GM21390 (cell line): ENCODE data around the gene CEMIP.
"Not testable (repeated sequence)": the region's sequence is repeated elsewhere in the genome, so short reads cannot be mapped to it uniquely, and the experiment has no call there.

Experiments
- ATAC-seq: cut with Tn5 transposase; IDR thresholded peaks from one replicate; pipeline ENCODE4 v1.9.1; 2021; ENCODE audit not compliant: unreplicated experiment

CEMIP gene

DNA sequence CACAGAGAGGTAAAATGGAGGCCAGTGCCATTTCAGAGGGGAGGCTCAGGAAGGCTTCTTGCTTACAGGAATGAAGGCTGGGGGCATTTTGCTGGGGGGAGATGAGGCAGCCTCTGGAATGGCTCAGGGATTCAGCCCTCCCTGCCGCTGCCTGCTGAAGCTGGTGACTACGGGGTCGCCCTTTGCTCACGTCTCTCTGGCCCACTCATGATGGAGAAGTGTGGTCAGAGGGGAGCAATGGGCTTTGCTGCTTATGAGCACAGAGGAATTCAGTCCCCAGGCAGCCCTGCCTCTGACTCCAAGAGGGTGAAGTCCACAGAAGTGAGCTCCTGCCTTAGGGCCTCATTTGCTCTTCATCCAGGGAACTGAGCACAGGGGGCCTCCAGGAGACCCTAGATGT, 170.6 kb downstream of the CEMIP start:
- ATAC-seq = no peak

GRCh38 chr15:80950291-80951078, 171.3 kb downstream of the CEMIP start:
- no peak for ATAC-seq

DNA sequence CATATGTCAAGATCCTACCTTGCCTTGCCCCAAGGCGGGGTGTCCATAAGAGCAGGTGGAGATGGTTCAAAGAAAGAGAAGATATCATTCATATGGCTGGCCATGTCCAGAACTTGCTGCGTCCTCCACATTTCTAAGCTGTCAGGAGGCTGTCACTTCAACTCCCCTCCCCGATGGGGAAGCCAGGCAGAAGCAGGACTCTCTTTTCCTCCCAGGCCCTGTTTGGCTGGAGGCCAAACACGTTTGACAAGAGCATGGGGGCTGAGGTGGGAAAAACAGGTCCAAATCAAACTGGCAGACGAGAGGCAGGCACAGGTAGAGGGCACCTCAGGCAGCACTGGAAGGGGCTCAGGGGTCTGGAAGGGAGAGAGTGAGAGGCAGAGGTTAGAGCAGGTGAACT, 172.8 kb downstream of the CEMIP start:
- no peak for ATAC-seq

DNA sequence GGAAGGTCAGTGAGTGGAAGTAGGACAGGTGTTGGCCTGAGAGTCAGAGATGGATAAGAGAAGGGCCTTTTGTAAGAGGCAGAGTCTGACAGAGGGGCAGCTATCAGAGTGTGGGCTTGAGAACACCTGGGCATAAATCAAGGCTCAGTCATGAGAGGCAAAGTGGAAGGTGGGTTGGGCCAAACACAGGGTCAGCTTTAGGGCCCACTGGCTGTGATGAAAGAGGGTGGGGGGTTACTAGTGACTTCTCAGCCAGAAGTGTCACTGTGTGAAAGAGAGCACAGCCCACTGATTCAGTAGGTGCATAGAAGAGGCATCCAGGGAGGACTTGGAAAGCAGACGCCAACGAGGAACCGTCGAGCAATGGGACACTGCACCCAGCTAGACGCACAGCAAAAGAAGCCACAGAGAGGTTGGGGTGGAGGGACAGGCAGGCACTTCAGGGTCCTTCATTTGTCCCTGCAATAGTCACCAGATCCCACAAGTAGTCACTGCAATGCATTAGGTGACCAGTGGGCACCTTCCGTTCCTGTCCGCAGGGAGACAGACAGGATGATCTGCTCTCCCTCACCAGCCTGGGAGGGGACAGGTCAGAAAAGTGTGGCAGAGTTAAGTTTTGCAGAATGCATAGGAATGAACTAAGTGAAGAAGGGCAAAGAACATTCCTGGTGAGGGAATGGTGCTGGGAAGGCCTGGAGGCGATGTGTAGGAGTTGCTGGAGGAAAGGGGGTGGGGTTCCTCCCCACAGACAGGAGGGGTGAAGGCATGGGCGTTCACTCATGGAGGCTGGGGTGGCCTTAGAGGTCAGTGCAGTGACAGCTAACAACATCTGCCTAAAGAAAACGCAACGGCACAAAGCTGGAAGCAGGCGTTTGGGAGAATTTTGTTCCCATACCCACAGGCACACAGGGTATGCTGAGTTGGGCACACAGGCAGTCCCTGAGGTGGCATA, 174.1 kb downstream of the CEMIP start:
- ATAC-seq = no peak

DNA sequence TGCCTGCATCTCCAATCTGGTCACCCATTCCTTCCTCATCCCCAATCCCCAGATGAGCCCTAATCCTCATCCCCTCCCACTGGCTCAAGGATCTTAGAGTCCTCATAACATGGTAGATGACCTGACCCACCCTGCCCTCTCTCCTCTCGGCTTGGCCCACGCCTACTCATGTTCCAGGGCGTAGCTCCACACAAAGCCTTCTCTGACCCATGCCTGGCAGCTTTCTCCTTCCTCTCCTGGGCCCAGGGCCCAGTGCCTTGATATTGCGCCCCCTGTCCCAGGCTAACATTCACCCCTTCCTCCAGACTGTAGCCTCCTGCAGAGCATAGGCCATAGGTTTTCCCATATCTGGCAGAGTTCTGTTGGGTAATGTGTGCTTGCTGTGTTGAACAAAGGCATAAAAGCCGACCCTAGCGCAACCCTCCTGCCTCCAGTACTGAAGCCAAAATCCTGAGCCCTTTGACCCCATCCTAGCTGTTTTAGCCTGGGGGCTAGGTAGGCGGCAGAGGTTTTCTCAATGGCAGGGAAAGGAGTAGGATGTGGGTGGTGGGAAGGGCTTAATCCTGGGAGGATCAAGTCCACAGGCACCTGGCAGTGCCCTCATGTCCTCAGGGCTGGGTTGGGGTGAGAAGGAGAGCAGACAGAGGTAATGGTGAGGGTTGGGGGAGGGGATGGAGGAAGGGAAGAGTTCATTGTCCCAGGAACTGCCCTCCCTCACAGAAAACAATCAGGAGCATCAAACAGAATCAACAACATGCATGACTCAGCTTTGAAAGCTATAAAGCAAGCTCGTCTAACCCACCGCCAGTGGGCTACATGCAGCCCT, 175.0 kb downstream of the CEMIP start:
- ATAC-seq = no peak

DNA sequence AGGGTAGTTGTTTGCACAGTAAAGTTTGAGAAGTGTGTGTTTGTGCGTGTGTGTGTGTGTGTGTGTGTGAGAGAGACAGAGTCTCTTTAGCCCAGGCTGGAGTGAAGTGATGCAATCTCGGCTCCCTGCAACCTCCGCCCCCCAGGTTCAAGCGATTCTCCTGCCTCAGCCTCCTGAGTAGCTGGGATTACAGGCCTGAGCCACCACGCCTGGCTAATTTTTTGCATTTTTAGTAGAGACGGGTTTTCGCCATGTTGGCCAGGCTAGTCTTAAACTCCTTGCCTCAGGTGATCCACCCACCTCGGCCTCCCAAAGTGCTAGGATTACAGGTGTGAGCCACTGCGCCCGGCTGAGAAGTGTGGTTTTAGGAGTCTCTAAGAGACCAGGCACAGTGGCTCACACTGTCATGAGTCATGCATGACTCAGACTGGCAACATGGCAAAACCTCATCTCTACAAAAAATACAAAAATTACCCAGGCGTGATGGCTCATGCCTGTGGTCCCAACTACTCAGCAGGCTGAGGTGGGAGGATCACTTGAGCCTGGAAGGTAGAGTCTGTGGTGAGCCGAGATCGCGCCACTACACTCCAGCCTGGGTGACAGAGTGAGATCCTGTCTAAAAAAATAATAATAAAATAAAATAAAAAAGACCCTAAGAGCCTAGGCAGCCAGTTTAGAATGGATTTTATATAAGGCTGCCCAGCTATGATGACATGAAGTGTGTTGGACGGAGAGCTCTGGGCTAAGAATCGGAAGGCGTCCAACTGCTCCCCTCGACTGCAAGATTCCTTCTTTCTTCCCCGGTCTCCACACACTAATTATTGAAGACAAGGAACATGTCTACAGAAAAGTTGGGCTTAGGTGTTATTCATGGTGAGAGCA, 176.6 kb downstream of the CEMIP start:
- ATAC-seq = not testable (repeated sequence)

DNA sequence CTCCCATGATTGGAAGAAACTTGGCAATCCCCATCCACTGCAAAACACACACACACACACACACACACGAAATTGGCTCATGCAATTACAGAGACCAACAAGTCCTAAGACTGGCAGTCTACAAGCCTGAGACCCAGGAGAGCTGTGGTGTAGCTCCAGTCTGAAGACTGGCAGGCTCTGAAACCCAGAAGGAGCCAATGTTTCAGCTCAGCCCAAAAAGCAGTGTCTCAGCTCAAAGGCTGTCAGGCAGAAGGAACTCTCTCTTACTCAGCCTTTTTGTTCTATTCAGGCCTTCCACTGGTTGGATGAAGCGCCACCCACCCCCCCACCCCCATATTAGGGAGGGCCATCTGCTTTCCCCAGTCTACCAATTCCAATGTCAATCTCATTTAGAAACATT, 178.4 kb downstream of the CEMIP start:
- ATAC-seq = no peak

DNA sequence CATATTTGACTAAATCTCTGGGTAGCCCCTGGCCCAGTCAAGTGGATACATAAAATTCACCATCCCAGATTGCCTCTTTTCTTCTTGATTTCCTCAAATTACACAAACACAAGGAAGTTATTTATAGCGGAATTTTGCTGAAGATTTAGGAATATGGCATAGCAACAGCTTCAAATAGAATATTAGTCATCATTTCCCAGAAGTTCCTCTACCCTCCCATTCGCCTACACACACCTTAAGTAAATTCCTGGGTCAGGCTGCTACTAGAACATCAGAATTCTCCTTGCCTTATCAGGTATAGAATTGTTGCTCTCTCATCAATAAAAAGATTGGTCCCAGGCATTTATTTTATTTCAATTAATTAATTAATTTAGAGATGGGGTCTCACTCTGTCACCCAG, 178.8 kb downstream of the CEMIP start:
- no peak for ATAC-seq

DNA sequence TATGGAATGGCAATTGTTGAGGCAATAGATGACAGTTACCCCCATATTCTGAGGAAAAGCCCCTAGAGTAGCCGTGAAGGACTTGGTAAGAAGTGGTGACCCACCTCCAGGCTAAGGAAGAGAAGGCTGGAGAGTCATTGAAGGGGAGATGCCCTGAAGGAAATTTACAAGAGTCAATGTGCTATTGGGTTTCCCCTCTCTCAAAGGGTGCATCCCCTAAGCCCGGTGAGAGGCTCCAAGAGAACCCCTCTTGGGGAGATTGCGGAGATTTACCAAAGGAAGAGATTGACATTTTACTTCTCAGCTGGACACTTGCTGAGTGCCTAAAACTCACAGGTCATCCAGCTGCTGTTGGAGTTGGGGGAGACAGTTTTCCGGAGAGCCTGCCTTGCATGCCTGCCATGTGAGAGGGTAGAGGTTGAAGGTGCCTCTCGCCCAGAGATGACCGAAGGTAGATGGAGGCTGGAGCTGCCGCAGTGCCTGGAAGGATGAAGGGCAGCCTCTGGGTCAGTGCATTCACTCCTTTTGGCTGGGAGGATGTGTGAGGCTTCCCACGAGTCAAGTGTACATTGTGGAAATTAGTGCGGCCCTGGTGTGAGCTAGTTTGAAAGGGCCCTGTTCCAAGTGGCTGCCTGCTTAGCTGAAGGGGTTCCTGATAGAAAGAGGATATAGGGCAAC, 179.8 kb downstream of the CEMIP start:
- no peak for ATAC-seq

DNA sequence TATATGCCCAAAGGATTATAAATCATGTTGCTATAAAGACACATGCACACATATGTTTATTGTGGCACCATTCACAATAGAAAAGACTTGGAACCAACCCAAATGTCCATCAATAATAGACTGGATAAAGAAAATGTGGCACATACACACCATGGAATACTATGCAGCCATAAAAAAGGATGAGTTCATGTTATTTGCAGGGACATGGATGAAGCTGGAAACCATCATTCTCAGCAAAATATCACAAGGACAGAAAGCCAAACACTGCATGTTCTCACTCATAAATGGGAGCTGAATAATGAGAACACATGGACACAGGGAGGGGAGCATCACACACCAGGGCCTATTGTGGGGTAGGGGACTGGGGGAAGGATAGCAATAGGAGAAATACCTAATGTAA, 186.3 kb downstream of the CEMIP start:
- not testable (repeated sequence) for ATAC-seq

DNA sequence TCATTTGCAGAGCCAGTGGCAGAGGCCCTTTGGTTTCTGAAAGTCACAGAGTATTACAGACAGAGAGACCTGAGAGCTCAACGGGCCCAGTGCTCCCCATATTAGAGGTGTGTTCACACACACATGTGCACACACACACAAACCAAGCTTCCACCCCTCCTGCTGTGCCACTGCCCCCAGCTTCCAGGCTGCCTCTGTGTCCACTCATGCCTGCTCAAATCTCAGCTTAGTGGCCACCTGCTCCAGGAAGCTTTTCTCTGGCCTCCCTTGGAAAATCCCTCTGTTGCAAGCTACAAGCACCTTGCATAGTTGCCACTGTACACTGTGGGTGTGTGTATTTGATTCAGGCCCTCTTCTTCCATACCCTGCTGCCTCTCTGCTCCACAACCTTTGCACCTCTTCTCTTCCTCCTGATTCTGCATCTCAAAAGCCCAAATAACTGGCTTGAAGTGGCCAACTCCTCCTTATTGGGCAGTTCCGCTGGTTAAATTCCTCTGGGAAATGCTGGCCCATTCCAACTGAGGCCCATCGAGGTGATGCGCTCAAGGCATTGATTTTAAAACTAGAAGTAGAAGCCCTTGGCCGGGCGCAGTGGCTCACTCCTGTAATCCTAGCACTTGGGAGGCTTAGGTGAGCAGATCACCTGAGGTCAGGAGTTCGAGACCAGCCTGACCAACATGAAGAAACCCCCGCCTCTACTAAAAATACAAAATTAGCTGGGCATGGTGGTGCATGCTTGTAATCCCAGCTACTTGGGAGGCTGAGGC, 187.4 kb downstream of the CEMIP start:
- ATAC-seq = no peak

GRCh38 chr15:80967451-80967850, 188.3 kb downstream of the CEMIP start:
- no peak for ATAC-seq

GRCh38 chr15:80967991-80968510, 188.9 kb downstream of the CEMIP start:
- ATAC-seq = no peak

DNA sequence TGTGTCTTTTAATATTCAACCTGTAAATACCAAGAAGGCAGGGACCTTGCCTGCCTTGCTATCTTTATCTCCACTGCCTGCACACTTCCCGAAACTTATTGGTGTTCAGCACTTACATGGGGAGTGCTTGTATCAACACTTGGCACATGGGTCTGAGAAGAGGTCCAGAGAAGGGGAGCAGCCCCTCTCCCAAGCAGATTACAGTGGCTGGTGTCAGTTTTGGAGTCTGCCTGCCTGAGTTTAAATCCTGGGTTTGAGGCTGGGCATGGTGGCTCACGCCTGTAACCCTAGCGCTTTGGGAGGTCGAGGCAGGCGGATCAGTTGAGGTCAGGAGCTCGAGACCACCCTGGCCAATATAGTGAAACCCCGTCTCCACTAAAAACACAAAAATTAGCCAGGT, 190.1 kb downstream of the CEMIP start:
- ATAC-seq = no peak

DNA sequence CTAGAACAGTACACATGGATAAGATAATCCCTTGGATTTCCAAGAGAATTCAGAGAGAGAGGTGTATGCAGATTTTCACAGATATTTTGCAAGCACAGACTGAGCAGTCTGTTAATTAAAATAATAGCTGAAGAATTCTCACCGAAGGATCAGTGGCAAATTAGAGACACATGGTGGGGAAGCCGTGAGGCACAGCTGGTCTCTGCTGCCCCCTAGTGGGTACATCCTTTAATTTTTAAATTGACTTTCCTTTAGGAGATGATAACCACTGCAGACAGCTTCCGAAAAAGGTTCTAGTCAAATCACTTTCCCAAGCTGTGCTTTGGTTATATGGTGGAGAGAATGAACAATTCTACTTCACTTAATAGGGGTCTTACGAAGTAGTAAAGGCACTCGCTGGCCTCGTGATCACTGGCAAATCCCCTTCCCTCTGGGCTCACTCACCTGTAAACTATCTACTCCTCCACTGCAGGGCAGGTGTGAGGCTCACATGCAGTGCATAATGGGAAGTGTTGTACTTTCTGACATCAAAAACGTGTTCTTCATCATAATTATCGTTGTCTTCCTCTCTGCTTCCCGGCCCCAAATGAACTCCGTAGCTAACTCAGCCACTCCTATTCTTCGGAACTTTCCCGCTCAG, 191.0 kb downstream of the CEMIP start:
- ATAC-seq = no peak

DNA sequence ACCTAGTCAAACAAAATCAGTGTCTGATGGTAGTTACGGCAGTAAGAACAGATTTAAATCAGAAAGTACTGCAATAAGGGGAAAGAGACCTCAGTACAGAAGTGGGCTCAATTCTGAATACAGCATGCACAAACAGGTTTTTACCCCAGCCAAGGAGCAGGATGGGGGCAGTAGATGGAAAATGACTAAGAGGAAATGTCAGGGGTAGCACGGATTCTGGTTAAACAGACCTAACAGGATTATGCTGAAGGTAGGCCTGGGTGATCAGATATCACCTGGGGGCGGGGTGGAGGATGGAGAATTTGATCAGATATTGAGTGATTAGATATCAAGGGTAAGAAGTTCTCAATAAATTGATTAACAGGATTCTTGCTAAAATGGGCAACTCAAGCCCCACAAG, 191.5 kb downstream of the CEMIP start:
- no peak for ATAC-seq

DNA sequence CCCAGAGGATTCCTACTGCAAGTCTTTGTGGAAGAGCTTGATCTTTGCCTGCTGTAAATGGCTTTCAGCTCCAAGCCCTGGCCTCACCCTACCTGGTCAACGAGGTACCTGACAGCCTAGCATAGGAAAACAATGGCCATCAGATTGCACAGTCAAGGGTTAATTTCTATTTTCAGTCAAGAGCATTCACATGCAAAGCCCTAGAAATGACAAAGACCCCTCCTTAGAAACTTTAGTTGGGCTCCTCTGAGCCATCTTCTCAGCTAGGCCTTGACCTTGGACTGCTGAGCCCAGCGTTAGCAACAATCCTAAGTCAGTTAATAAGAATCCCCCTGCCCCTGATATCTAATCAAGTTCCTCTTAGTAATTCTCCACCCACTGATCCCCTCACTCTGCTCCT, 192.0 kb downstream of the CEMIP start:
- ATAC-seq = no peak

DNA sequence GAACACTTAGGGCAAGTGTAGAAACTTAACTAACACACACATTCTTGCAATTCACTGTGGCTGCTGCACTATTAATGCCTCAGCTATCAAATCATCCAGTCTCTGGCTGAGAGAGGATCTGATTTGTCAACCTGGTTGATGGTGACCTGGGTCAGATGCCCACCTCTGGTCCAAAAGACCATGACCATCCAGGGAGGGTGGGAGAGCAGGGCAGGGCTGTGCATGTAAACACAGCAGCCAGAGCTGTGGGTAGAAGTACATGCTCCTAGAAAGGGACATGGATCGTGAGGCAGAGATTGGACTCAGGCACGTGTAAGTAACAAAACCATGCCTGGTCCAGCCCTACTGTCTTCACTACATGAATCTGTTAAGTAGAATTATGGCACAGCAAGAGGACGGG, 193.1 kb downstream of the CEMIP start:
- no peak for ATAC-seq
